ENCODE data around the gene IFT43.

The IFT43 gene

GRCh38 chr14:75985618-75986438, at the start of gene IFT43:
Gene IFT43 (plus strand): TSS chr14:75985763. CDS start chr14:75985787, 24 bp downstream.
- peak; percentile 21 for DNase-seq

DNA sequence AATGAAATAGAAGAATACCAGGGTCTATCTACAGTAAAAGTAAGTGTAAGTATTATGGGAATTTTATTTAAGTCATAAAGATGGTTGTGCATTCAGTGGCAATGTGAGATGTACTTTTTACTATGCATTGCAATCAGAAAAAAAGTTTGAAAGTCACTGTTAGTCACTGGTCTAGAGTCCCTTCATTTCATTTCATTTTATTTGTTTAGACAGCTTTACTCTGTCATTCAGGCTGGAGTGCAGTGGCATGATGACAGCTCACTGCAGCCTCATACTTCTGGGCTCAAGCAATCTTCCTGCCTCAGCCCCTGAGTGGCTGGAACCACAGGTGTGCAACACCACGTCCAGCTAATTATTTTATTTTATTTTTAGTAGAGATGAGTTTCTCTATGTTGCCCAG, 46.4 kb upstream of the IFT43 start:
- no peak for DNase-seq

DNA sequence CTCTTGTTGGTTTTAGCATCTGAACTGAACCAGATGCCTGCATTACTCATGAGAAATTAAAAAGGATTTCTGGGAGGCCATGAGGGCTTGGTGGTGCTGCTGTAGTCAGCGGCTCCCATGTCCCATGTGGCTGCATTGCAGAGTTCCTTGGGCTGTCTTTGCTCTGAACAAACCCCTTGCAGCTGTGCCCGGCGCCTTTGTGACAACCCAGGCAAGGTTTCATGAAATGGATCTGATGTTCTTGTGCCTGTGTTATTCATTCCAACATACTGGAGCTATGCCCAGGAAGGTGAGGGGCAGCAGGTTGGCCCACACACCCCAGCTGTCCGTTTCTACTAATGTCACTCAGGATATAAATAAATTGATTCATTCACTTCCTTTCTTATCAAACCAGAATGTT, 44.5 kb upstream of the IFT43 start:
- DNase-seq: no peak

GRCh38 chr14:75944607-75945241, 40.8 kb upstream of the IFT43 start:
- no peak for DNase-seq

GRCh38 chr14:75946785-75947184, 38.8 kb upstream of the IFT43 start:
- no peak for DNase-seq

DNA sequence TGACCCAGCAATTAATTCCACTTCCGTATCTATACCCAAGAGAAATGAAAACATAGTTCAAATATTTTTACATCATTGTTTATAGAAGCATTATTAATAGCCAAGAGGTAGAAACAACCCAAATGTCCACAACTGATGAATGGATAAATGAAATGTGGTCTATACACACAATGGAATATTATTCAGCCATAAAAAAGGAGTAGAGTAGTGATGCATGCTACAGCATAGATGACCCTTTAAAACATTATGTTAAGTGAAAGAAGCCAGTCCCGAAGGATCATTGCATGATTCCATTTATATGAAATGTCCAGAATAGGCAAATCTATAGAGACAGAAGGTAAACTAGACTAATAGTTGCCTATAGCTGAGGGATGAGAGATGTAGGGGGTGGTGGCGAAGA, 33.1 kb upstream of the IFT43 start:
- no peak for DNase-seq

DNA sequence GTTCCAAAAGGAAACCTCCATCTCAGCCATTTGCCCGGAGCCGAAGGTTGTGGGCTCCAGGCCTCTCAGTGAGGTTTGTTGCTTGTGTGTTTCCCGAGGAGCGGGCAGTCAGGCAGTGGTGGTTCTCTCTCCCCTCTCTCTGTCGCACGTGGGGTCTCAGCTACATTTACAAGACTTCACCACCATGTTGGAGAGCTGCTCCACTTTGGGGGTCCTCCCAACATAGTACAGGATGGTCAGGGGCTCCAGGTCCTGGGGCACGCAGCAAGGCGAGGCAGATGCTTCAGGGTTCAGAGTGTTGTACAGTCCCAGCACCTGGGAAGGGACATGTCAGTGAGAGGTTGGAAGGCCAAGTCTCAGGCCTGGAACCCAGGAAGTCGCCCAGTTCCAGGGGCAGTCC, 26.5 kb upstream of the IFT43 start:
- DNase-seq: no peak

DNA sequence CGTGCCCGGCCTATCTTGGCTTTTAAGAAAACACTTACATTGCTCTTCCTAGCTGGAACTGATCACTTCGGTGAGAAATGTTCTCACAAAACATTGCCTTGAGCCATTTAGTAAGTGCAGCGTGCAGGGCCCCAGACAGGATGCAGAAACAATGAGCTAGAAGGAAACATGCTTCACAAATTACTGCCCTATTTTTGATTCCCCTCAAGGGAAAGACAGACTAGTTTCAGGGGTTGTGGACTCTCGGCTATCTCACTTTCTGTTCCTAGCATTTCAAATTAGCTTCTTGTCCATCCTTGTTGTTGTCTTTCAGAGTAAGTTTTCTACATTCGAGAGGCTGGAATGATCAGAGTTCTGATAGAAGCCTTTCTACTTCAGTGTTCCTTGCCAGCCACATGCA, 25.3 kb upstream of the IFT43 start:
- no peak for DNase-seq

GRCh38 chr14:75961662-75962061, 23.9 kb upstream of the IFT43 start:
- no peak for DNase-seq

GRCh38 chr14:75967866-75968265, 17.7 kb upstream of the IFT43 start:
- no peak for DNase-seq

DNA sequence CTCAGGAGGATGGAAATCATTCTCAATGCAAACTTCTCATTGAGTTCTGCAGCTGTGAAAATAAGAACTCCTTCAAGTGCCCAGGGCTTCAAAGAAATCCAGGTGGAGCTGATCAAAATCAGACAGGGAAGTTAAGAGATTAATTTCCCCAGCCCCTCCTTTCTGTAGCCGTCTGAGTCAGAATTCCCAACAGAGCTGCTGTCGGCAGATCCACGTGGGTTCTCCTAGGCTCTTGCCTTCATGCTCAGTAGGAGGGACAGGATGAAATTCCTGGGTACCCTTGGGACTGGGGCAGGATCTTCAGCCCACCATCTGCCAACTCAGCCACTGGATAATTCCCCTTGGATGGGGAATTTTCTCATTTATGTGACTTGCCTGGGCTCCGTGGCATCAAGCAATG, 17.1 kb upstream of the IFT43 start:
- no peak for DNase-seq

DNA sequence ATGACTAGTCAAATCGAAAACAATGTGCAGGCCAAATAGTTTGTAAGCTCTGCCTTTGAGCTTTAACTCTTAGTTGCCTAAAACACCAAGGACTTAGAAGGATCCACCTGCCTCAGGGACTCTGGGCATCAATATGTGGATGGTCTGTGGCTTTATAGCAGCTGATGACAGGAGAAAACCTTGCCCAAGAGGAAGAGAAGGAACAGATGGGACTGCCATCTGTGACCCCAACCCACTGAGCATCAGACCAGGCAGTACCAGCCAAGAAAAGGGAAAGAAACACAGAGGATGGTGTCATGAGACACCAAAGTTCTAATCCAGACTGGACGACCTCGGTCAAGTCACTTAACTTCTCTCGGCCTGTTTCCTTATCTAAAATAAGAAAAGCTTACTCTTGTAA, 16.4 kb upstream of the IFT43 start:
- no peak for DNase-seq

DNA sequence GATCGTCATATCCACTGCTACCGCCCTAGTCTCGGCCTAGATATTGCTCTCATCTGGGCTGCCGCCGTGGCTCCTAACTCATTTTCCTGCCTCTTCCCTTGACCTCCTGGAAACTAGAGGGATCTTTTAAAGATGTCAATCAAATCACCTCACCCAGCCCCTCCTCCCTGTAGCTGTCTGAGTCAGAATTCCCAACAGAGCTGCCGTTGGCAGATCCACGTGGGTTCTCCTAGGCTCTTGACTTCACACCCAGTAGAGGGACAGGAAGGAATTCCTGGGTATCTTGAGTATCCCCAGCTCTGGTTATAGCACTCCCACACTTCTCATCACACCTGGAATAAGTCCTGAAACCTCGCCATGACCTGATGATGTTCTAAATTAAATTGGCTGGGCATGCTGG, 15.7 kb upstream of the IFT43 start:
- DNase-seq: no peak

DNA sequence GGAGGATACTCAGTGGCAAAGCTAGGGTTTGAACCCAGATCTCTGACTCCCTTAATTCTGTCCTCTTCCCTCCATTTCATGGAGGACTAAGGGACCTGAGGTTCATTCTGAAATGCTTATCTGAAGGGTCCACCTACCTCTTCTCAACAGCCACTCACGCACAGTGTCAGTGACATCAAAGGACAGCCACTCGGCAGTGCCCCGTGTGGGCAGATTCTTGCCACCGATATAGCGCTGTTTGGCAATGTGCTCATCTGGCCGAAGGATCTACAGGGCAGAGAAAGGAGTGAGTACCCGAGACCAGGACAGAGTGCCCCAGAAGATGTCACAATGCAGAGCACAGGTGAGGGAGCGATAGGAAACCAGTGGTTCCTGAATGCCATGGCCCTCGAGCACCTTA, 14.6 kb upstream of the IFT43 start:
- DNase-seq: no peak

- no peak for DNase-seq
These were observed 14.1 kb upstream of the IFT43 start for GRCh38 chr14:75971509-75971908.

DNA sequence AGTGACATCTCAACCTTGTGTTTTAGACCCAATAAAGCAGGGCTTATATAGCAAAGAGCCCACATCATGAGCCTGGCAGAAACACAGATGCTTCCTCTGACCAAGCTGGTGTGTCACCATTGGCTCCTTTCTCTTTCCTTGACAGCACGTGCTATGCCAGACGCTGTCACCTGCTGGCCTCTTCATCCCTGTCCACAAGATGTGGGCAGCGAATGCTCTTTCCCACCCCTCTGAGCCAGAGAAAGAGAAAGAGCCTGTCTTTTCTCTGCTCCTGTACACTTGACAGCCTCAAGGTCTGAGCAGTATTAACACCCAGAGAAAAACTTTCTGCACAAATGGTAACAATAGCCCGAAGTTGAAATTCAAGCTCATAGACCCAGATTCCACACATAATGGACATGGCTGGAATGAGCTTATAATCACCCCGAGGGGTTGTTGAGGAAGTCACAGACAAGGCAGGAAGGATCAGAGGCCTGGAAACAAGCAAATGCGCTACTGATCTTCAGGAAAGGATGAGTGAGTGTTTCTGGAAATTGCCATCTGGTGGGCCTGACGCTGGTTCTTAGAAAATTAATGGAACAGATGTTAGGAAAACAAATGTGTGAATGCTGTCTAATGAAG, 12.7 kb upstream of the IFT43 start:
- DNase-seq: no peak

- no peak for DNase-seq
These were observed 8.6 kb upstream of the IFT43 start for GRCh38 chr14:75976826-75977581.

- no peak for DNase-seq
These were observed 8.0 kb upstream of the IFT43 start for GRCh38 chr14:75977582-75977943.

DNA sequence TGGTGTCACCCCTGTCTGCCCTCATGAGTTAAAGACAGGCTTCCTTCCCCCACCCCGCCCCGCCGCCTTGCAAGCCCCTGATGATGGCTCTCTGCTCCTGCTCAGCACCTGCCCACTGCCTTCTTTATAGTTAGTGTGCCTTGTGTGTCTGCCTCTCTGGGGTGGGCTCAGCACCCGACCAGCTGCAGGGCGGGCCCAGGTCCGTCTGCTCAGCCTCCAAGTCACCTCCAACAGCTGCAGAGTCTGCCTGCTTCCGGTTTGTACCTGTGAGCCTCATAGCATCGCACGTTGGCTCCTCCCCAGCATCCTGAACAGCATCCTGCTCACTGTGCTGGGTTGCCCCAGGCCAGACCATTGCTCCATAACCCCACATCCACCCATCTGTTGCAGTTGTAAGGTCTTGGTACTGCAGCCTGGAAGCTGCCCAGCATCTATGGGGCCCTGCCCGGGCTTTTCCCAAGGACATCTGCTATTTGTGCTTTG, 7.3 kb upstream of the IFT43 start:
- no peak for DNase-seq

DNA sequence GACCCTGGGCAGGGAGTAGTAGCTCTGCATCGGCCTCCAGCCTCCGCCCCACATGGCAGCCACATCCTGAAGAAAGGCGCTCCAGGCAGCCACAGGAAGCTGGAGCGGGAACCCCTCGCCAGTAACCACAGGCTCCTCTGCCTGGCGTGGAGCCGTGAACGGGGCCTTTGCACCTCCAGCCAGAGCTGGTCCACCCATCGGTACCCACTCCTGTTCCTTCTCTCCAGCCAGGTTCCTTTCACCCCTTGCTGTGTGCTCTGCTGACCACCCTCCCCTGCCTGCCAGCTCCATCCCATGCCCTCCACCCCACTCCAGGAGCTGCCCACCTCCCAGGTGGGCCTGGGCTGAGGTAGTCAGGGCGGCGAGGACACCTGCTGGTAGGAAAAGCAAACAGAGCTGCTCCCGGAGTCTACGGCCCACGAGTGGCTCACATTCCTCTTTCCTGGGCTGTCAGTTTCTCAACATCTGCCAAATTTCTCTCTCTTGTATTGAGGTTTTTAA, 6.4 kb upstream of the IFT43 start:
- DNase-seq: no peak

- no peak for DNase-seq
These were observed 5.7 kb upstream of the IFT43 start for GRCh38 chr14:75979648-75980565.

DNA sequence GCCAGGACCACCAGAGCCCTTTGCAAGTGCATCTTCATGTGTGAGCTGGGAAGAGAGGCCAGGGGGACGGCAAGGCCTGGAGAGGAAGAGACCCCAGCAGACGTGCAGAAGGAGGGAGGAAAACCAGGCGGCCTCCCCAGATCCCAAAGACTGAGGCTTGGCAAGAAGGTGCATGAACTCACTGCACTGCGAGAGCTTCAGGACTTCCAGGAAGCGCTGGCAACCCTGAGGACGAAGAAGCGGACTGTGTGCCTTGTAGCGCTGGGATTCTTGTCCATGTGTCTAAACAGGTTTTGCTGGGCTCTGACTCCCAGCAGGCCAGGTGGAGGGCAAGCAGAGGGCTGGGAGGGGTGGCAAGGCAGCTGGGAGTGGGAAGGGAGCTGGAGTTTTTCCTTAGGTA, 4.7 kb upstream of the IFT43 start:
- DNase-seq: no peak

Data from NCI-H526 treated with DMSO at 0.1 percent for 48 hours (cell line).